Measurements from ENCODE around the gene SPOUT1.

Gene SPOUT1

DNA sequence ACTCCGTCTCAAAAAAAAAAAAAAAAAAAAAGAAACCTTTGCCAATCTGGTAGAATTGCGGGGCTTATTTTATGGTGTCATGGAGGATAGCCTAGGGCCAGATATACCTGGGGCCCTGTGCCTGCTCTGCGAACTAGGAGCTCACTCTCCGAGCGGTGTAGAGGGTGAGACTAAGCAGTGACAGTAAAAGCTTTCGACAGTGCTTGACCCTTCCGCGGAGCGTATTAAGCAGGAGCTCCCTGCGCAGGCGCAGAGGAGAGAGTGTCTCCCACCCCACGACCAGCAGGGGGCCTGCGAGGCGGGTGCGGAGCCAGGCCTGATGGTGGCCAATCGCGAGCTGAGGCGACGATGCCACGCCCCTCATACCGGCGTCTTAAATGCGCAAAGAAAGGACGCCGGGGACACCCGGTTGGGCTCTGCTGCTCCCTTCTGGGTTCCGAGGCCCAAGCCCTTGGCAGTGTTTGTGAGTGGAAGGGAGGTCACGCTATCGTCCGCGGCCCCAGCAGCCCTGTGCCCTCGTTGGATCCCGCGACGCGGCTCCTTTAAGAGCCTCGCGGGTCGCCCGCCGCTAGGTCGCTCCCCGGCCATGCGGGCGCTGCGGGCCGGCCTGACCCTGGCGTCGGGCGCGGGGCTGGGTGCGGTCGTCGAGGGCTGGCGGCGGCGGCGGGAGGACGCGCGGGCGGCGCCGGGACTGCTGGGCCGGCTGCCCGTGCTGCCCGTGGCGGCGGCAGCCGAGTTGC is 11.3 kb downstream of the SPOUT1 start, which contains the start of gene ENDOG:
Gene ENDOG (plus strand): TSS at position 402 of the 740 bp plus-strand sequence. CDS start 185 bp downstream, at position 587.
- Histone ChIP-seq H3K4me2 (ENCODE audit: insufficient read depth, low read length) (peak within 1 kb of the TSS; percentile 95), H3K9ac (ENCODE audit: low read depth, low read length) (peak within 1 kb of the TSS; percentile 70), H3K79me2 (ENCODE audit: insufficient read depth, low read length) (peaks cover 6% of the 10 kb centered on the region; the same call in 1 of the 2 replicates), H3K4me3 (ENCODE audit: low read depth in 1 of 2, low read length in 2 of 2) (peak within 1 kb of the TSS; percentile 27 to 68; a peak in 3 of 4 replicates), H3K27ac (ENCODE audit: low read length) (peak within 1 kb of the TSS; percentile 79), H2AFZ (ENCODE audit: low read depth, low read length) (peak within 1 kb of the TSS; percentile 99), H3K36me3 (ENCODE audit: insufficient read depth, low read length) (peaks cover 25% of the 10 kb centered on the region), H3K27me3 (ENCODE audit: insufficient read depth, low read length, poor library complexity) (no peaks in the 10 kb centered on the region), H3K9me3 (ENCODE audit: insufficient read depth, low read length, severe bottlenecking) (no peaks in the 10 kb centered on the region), H4K20me1 (ENCODE audit: insufficient read depth, low read length) (peaks cover 6% of the 10 kb centered on the region; the same call in 1 of the 2 replicates), H3K4me1 (ENCODE audit: insufficient read depth, low read length) (peaks cover 29% of the 10 kb centered on the region)
- DNase-seq (peak; percentile 96), ATAC-seq (ENCODE audit: insufficient read depth, low read depth) (peak; percentile 90)
- TF ChIP-seq, protein P1, sequence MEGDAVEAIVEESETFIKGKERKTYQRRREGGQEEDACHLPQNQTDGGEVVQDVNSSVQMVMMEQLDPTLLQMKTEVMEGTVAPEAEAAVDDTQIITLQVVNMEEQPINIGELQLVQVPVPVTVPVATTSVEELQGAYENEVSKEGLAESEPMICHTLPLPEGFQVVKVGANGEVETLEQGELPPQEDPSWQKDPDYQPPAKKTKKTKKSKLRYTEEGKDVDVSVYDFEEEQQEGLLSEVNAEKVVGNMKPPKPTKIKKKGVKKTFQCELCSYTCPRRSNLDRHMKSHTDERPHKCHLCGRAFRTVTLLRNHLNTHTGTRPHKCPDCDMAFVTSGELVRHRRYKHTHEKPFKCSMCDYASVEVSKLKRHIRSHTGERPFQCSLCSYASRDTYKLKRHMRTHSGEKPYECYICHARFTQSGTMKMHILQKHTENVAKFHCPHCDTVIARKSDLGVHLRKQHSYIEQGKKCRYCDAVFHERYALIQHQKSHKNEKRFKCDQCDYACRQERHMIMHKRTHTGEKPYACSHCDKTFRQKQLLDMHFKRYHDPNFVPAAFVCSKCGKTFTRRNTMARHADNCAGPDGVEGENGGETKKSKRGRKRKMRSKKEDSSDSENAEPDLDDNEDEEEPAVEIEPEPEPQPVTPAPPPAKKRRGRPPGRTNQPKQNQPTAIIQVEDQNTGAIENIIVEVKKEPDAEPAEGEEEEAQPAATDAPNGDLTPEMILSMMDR (IDR thresholded peaks at IDR 0.05; ENCODE audit: borderline replicate concordance, extremely low read depth, low read length, poor library complexity, severe bottlenecking): peak; percentile 94
- TF ChIP-seq EZH2 (IDR thresholded peaks at IDR 0.05; ENCODE audit: borderline replicate concordance, low read depth, low read length, severe bottlenecking): no peak

DNA sequence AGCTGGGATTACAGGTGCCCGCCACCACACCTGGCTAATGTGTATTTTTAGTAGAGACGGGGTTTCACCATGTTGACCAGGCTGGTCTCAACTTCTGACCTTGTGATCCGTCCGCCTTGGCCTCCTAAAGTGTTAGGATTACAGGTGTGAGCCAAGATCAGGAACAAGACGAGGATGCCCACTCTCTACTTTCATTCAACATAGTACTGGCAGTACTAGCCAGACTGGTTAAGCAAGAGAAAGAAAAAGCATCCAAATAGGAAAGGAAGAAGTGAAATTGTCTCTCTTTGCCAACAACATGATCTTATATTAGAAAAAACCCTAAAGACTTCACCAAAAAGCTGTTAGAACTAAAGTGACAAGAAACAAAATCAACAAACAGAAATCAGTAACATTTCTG is 18.7 kb downstream of the SPOUT1 start:
- H2AFZ ChIP-seq (ENCODE audit: low read depth, low read length): no peak overlapping the region
- DNase-seq (no peak), ATAC-seq (ENCODE audit: insufficient read depth, low read depth) (no peak)
- TF ChIP-seq EZH2 (IDR thresholded peaks at IDR 0.05; ENCODE audit: borderline replicate concordance, low read depth, low read length, severe bottlenecking): no peak
- TF ChIP-seq, protein P1 (IDR thresholded peaks at IDR 0.05; ENCODE audit: borderline replicate concordance, extremely low read depth, low read length, poor library complexity, severe bottlenecking): no peak
- no peak overlapping the region for H3K4me3 ChIP-seq (ENCODE audit: low read depth in 1 of 2, low read length in 2 of 2)
- peaks cover 34% of the 10 kb centered on the region for H3K36me3 ChIP-seq (ENCODE audit: insufficient read depth, low read length)
- no peaks in the 10 kb centered on the region for H3K79me2 ChIP-seq (ENCODE audit: insufficient read depth, low read length)
- H3K9ac ChIP-seq (ENCODE audit: low read depth, low read length): no peak overlapping the region
- H3K9me3 ChIP-seq (ENCODE audit: insufficient read depth, low read length, severe bottlenecking): no peaks in the 10 kb centered on the region
- no peaks in the 10 kb centered on the region for H3K27me3 ChIP-seq (ENCODE audit: insufficient read depth, low read length, poor library complexity)
- no peaks in the 10 kb centered on the region for H4K20me1 ChIP-seq (ENCODE audit: insufficient read depth, low read length)
- H3K4me1 ChIP-seq (ENCODE audit: insufficient read depth, low read length): no peaks in the 10 kb centered on the region
- no peak overlapping the region for H3K27ac ChIP-seq (ENCODE audit: low read length)
- H3K4me2 ChIP-seq (ENCODE audit: insufficient read depth, low read length): no peak overlapping the region

DNA sequence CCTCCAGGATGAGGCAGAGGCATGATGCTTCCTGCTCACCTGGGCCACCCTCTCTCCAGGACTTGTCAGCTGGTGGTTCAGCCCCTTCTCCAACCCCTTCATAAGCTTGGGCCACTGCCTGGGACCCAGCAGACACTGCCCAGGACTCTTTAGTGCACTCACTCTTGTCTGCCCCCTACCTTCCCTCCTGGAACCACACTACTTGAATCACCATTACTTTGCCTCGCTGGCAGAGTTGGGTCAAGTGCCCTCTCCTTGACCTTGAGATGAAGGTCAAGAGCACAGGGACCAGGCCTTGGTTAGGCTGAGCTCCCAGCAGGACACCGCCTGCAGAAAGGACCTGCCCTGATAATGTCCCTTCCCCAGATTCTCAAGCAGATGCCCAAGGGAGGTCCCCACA is 19.8 kb downstream of the SPOUT1 start:
- peaks cover 44% of the 10 kb centered on the region for H3K36me3 ChIP-seq (ENCODE audit: insufficient read depth, low read length)
- TF ChIP-seq, protein P1 (IDR thresholded peaks at IDR 0.05; ENCODE audit: borderline replicate concordance, extremely low read depth, low read length, poor library complexity, severe bottlenecking): peak; percentile 16
- TF ChIP-seq EZH2 (IDR thresholded peaks at IDR 0.05; ENCODE audit: borderline replicate concordance, low read depth, low read length, severe bottlenecking): no peak
- no peaks in the 10 kb centered on the region for H3K4me1 ChIP-seq (ENCODE audit: insufficient read depth, low read length)
- no peak overlapping the region for H3K4me3 ChIP-seq (ENCODE audit: low read depth in 1 of 2, low read length in 2 of 2)
- ATAC-seq (ENCODE audit: insufficient read depth, low read depth) (peak; percentile 31; the same call in 1 of the 3 replicates), DNase-seq (no peak)
- H3K4me2 ChIP-seq (ENCODE audit: insufficient read depth, low read length): no peak overlapping the region
- no peaks in the 10 kb centered on the region for H4K20me1 ChIP-seq (ENCODE audit: insufficient read depth, low read length)
- no peaks in the 10 kb centered on the region for H3K27me3 ChIP-seq (ENCODE audit: insufficient read depth, low read length, poor library complexity)
- H3K27ac ChIP-seq (ENCODE audit: low read length): no peak overlapping the region
- no peaks in the 10 kb centered on the region for H3K79me2 ChIP-seq (ENCODE audit: insufficient read depth, low read length)
- no peak overlapping the region for H2AFZ ChIP-seq (ENCODE audit: low read depth, low read length)
- H3K9me3 ChIP-seq (ENCODE audit: insufficient read depth, low read length, severe bottlenecking): no peaks in the 10 kb centered on the region
- no peak overlapping the region for H3K9ac ChIP-seq (ENCODE audit: low read depth, low read length)

Data from DND-41 (cell line).